NCI-H510A (cell line): ENCODE data around the gene SLC25A45.

ENCODE experiments used
- DNase-seq: peaks from one replicate; lab custom pipeline; 2025; lab: John Stamatoyannopoulos, UW

The SLC25A45 gene

DNA sequence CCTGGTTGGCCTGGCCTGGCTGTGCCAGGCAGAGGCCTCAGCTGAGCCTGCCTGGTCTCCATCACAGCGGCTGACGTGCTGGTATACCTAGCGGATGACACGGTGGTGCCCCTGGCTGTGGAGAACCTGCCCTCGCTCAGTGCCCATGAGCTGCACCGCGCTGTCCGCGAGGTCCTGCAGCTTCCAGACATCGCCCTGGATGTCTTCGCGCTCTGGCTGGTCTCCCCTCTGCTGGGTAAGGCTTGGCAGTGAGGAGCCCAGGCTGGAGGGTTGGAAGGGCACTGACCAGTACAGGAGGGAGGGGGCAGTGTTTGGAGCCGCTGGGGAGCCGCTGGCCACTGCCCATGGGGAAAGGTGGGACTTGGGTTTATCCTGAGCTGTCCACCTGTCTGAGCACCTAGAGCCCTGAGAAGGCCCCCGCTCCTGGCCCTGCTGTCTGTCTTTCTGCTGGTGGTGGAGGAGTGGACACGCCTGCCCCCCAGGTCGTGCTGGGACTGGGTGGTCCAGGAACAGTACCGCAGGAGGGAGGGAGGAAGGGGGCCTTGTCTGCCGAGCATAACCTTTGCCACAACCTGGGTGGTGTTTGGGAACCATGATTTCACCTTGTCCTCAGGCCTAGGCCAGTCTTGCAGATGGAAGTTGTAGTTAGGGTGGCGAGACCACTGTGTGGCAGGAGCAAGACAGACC lies 7.0 kb upstream of the SLC25A45 start:
- DNase-seq: no peak

DNA sequence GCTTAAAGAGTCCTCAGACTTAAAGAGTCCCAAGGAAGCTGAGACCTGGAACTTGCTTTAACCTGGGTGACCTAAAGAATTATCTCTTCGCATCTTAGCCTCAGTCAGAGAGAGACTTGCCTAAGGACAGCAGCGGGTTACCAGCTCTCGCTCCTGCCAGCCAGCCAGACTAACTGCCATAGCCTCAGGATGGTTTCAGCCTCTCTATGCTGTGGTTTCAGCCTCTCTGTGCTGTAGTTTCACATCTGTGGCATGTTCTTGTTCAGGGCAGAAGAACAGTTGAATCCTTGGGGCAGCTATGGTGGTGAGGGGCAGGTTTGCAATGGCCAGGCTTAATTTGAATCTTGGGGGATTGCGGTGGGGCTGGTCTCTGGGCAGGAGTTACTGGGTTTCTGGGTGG lies 6.3 kb upstream of the SLC25A45 start:
- DNase-seq: no peak

- peak; percentile 70 for DNase-seq
Measured at GRCh38 chr11:65386307-65387140, 4.1 kb upstream of the SLC25A45 start, which contains the start of gene FRMD8. Gene FRMD8, plus strand, starts transcription at chr11:65386637. Its CDS starts 400 bp downstream, at chr11:65387037.

- no peak for DNase-seq
Measured at GRCh38 chr11:65384301-65384889, 1.9 kb upstream of the SLC25A45 start.

DNA sequence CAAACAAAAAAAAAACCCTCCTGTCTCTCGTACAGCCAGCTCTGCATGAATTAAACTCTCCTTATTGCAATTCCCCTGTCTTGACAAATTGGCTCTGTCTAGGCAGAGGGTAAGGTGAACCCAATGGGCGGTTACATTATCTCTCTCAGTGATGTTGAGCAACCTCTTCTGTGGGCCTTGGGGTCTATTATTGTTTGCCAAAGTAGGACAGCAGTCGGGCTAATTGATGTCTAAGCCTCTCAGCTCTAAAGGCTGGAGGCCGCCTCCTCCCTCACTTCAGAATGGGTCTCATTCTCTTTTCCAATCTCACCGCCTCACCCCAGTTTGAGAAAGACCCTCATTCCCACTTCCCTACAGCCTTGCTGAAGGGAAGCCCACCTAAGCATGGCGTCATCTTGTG lies 1.3 kb upstream of the SLC25A45 start:
- DNase-seq: no peak

- peak; percentile 97 for DNase-seq
Measured at GRCh38 chr11:65382804-65383368, 440 bp upstream of the SLC25A45 start.

GRCh38 chr11:65381716-65382032 lies 772 bp downstream of the SLC25A45 start:
- no peak for DNase-seq

DNA sequence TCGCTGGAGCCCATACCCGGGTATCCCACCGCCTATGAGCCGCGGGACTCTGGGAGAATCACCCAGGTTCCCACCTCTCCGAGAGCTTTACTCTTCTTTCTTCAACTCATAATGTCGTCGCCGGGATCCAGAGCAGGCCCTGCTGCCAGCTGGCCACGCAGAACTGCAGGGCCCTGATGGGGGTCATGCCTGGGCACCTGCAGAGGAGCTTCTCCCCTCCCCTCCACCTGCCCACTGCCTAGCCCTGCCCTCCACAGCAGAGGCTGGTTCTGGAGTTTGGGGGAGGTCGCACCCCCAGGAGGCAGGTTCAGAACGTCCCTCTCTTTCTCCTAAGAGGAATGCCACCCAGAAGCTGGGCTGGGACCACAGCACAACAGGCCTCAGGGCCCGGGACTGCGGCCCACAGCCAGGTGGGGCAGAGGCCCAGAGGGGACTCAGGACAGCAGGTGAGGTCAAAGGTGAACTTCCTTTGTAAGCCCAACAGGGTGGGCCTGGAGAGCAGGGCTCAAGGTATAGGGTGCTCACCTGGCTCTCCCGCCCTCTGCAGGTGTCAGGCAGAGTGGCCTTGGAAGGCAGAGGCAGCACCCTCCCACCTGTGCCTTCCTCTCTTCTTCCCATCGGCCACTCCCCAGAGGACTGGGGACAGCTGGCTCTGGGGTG lies 1.9 kb downstream of the SLC25A45 start:
- DNase-seq: no peak

- no peak for DNase-seq
Measured at GRCh38 chr11:65379698-65380459, 2.6 kb downstream of the SLC25A45 start.

DNA sequence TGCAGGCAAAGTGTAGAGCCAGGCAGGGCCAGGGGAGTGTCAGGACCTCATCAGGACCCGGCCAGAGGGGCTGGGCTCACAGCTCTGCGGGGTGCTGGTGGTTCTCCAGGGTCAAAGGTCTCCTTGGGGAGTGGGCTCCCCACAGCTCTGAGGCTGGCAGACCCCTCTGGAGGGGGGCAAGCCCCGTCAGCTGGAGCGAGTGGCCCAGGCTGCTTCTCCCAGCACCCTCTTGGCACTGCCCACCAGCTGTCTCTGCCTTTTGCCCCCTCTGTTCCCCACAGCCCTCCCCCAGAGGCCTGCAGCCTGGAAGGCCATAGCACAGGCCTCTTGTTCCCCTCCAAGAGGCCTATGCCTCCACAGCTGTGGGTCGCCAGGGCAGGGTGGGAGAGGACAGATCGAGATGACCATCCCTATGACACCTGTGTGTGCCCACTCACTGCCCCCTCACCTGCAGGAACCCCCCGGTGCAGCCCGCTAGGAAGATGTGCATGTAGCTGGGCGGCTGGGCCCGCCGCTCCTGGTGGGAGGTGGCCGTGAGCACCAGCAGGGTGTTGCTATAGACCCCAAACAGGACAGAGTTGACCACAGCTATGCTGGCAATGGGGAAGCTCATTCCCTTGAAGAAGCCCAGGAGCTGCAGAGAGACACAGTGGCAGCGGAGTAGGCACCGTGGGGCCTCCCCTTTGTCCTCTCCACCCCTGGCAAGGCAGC lies 3.4 kb downstream of the SLC25A45 start:
- no peak for DNase-seq

DNA sequence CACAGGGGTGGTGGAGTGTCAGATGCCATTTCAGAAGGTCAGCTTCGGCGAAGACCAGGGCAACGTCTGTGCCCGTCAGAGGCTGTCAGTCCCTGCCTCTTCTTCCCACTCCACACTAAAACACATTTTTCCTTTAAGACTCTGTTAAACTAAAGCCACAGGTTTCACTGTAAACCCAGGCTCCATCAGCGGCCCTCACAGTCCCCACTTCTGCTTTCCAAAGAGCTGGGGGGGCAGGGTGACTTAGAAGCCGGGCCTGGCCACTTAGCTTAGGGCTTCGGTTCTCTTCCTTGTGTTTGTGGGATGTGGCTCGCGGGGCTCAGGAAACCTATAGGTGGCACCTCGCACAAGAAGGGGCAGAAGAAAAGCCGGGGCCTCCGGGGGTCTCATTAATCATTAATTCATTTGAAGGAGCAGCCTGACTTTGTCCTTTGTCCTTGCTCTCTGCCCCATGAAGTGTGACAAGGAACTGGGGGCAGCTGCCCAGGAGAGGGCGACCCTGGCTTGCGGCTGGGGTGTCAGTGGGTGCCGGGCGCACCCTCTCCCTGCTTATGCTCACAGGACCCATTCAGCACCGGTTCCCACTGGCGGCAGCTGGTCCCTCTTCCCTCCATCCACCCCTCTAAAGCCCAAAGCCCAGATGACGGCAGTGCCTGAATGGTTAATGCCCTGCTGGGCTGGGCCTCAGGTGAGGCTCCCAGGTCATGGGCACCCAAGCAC lies 4.1 kb downstream of the SLC25A45 start:
- DNase-seq: no peak

- no peak for DNase-seq
Measured at GRCh38 chr11:65377777-65378176, 4.7 kb downstream of the SLC25A45 start.

DNA sequence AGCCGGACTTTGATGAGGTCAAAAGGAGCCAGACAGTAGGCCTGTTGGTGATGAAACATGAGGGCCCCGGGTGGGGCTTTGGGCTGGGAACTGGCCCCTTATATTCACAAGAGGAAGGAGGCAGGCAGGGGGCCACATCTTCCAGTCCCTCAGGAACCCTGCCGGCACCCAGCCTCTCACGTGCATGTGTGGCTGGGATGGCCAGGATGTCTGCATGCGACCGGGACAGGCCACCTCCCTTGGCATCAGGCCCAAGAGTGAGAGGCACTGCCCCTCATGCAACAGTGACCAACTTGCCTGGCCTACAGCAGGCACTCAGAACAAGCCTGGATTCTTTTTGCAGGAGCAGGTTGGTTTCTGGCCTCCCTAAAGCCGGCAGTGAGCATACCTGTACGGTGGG lies 5.4 kb downstream of the SLC25A45 start:
- DNase-seq: no peak

DNA sequence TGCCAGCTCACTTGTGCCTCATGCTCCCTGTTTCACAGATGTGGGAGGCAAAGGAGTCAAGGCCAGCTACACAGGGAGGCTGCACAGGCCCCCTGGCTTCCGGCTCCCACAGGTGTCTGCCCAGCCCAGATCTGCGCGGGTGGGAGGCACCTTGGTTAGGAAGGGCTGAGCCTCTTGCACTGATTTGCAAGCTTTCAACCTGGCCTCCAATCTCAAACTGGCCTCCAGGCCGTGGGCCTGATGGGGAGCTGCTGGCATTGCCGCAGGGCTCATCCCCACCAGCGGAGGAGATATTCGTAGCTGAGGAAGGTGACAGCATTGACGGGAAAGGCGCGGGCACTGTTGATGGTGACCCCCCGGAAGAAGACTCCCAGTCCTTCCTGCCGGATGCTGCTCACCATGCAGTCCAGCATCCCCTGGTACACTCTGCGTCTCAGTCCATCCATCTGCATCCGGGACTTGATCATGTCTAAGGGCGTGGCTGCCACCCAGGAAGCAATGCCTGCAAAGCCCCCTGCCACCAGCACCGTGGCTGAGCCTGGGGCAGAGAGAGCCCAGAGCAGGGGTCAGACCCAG lies 6.2 kb downstream of the SLC25A45 start:
- no peak for DNase-seq

GRCh38 chr11:65375012-65375411 lies 7.4 kb downstream of the SLC25A45 start:
- no peak for DNase-seq

DNA sequence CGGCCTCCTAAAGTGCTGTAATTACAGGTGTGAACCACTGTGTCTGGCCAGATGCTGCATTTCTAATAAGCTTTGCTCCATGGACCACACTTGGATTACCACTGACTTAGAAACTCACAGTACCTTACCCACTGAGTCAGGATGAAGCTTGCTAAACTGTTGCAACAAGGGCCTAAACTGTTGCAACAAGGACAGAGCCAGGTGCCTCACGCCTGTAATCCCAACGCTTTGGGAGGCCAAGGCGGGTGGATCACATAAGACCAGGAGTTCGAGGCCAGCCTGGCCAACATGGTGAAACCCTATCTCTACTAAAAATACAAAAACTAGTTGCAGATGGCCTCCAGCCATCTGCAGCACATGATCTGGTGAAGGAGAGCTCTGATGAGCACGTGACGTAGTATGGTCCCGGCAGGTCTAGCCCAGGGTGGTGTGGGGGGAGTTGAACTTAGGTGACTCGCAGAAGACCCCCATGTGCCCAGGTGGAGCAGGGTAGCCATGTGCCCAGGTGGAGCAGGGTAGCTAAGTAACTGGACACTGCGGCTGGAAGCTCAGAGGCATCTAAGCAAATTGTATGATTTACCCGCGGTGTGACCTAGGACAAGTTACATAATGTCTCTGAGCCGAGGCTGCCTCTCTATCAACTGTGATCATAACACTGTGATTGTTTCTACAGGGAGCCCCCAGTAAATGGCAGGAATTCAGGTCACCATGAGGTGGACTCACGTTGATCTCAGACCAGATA lies 8.4 kb downstream of the SLC25A45 start:
- DNase-seq: no peak

DNA sequence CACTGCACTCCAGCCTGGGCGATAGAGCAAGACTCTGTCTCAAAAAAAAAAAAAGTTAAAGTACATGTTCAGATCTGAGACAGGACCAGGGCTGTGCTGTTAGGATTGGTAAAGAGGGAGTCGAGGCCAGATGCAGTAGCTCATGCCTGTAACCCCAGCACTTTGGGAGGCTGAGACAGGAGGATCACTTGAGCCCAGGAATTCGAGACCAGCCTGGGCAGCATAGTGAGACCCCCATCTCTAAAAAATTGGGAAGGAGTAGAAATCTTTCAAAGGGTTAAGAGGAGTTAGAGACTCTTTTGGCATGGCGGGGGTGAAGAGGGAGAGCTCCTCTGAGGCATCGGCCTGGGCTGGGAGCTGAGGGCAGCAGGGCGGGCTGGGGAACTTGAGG lies 11.8 kb downstream of the SLC25A45 start:
- no peak for DNase-seq

- peak; percentile 45 for DNase-seq
Measured at GRCh38 chr11:65366340-65366773, 16.1 kb downstream of the SLC25A45 start.

DNA sequence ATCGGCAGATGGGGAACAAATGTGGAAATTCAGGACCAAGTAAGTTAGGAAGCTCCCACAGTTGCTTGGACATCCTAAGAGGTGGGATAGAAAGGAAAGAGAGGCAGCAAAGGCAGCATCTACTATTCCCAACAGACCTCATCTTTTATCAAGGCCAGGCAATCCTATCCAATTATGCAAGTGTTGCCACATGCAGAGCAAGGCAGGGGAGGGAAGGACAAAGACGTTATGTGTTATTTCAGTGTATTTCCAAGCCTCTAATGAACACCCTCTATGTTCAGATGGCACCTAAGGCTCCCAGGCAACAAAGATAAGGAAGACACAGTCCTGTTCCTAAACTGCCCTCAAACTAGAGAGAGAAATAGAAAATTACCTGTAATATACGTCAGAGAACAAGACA lies 18.7 kb downstream of the SLC25A45 start:
- DNase-seq: no peak
